Adrenal gland (tissue), 5 donors: ENCODE measurements around the gene PPM1A.

Source experiments
- CTCF ChIP-seq, 6 experiments: fragments of 450-650 bp in 4 of 6; fragments of 200-600 bp in 2 of 6; sonication (generic) in 1 of 6; IDR thresholded peaks; 1 replicate in 5 of 6; 2 replicates in 1 of 6; pipeline versions ENCODE4 v1.5.1 to v1.8.0; 2016 to 2021; ENCODE audit warnings: antibody characterized with exemption in 6 of 6, mild to moderate bottlenecking in 2 of 6, moderate library complexity in 1 of 6
- POLR2A ChIP-seq, 2 donors: fragments of 450-650 bp; IDR thresholded peaks; one replicate each; pipeline ENCODE4 v1.6.1; 2017; ENCODE audit warnings: antibody characterized with exemption in 2 of 2, mild to moderate bottlenecking in 2 of 2, moderate library complexity in 1 of 2
- donor health status: DM: no; HTN: no; CAD: no.

- no peak for TF ChIP-seq CTCF (IDR thresholded peaks at IDR 0.05)
- no peak for TF ChIP-seq POLR2A (IDR thresholded peaks at IDR 0.05)
These were observed 75.8 kb downstream of the PPM1A start for GRCh38 chr14:60324837-60325236.
